NCI-H2107 treated with DMSO at 0.1 percent for 48 hours (cell line): Measurements from ENCODE around the gene DYDC1.
"Not testable (repeated sequence)": the region's sequence is repeated elsewhere in the genome, so short reads cannot be mapped to it uniquely, and the experiment has no call there.

Experiments
- DNase-seq: peaks from one replicate; lab custom pipeline; 2025; ENCODE audit not compliant: unreplicated experiment; lab: John Stamatoyannopoulos, UW

Gene DYDC1

GRCh38 chr10:80344912-80345311 is 11.6 kb downstream of the DYDC1 start:
- DNase-seq, result no peak

GRCh38 chr10:80344276-80344675 is 12.3 kb downstream of the DYDC1 start:
- no peak for DNase-seq

DNA sequence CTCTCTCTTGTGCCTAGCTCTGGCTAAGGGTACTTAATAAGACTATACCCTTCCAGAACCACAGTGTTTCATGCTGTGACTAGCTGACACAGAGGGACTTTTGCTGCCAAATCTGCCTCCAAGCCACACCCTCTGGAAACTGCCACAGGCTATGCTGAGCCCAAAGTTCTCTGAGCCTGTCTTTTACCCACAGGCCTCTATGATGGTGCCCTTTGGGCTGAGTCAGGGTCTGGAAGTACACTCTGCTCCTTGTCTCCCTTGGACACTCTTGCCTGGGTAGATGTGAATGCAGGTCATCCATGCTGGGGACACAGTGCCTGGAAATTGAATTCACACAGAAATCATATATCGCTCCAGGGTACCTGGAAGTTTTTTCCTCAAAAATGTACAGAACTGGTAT is 22.6 kb downstream of the DYDC1 start:
- DNase-seq, result no peak

DNA sequence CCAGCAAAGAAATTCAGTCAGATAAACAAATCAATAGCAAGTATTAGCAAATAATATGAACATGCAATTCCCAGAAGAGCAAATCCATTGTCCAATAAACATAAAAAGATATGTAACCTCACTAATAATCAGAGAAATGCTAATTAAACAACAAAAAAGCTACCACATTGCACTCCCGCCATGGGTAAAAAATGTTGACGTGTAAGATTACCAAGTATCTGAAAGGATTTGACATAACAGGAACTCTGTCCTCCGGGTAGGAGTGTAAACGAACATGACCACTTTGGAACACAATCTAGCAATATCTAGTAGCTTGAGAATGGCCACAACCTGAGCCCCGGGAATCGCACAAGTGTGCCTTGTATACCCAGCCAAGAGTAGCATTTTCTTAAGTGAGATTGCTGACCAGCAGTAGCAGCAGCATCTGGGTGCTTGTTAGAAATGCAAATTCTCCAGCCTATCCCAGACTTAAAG is 31.6 kb downstream of the DYDC1 start:
- DNase-seq, result no peak

- no peak for DNase-seq
These were observed 32.5 kb downstream of the DYDC1 start for GRCh38 chr10:80324086-80324485.

GRCh38 chr10:80323311-80323710 is 33.2 kb downstream of the DYDC1 start:
- no peak for DNase-seq

DNA sequence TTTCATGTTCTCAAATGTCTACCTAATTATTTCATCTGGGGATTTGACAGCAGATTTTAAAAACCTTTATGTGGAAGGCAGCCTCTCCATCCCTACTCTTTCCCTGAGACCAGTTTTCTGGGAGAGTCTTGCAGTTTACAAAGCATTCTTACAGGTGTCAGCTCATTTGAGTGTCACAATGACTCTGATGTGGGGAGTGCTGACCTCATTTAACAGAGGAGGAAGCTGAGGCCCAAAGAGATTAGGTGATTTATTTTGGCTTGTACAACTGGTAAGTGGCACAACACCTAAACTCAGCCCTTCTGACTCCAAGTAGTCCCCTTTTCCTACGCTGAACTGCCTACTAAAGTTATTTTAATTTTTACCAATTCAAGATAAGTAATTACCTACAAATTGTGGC is 33.8 kb downstream of the DYDC1 start:
- DNase-seq, result no peak

DNA sequence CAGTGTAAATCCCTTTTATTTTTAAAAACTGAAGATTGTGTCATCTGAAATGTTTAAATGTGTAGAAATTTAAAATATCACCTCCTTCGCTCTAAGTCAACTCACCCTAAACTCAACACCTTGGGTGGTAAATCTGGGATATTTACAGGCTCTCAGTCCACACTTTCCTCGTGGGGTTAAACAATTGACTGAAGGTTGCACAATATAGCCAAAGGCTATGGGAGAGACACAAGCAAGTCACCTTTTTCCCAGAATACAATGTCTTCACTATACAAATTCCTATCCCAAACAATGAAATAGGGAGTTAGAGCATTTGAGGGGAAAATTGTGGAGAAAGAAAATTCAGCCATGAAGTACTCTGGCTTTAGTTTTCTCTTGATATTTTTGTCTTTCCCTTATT is 34.4 kb downstream of the DYDC1 start:
- no peak for DNase-seq

- DNase-seq, result no peak
These were observed 35.4 kb downstream of the DYDC1 start for GRCh38 chr10:80321183-80321582.

DNA sequence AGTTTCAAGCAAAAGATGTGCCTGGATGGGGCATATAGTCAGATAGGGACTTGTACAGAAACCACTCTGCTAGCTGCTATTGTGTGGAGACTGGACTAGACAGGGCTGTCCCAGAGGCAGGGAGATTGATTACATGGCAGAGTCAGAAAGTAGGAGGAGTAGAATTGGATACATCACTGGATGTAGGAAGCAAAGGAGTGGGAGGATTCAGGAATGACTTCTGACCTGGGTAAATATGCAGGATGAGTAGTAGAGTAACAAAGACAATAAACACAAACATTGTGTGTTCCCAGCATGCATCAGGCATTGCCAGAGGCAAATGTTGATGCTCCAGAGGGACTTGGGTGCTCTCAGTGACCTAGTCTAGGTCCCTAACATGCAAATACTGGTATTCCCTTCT is 36.2 kb downstream of the DYDC1 start:
- DNase-seq, result no peak

DNA sequence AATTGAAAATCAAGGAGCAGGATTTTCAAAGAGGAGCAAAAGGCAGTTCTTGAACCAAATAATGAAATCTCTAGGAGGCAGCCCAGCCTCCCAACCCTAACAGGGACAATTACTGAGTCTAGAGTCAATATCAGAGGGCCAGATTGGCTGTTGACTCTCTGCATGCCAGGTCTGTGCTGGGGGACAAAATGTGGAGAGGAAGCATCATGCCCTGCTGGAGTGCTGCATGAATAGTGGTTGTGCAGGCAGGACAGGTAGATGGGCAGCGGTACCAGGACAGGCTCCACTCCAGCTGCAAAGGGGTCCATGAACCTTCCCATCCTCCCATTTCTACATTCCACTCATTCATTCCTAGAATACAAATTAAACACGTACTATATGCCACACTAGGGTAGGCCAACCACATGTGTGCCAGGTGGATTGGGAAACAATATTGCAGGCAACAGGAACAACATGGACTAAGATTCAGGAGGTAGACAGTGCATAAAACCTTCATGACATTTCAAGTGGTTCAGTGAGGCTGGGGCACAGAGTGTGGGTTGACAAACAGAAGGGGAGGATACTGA is 36.7 kb downstream of the DYDC1 start:
- DNase-seq, result no peak

DNA sequence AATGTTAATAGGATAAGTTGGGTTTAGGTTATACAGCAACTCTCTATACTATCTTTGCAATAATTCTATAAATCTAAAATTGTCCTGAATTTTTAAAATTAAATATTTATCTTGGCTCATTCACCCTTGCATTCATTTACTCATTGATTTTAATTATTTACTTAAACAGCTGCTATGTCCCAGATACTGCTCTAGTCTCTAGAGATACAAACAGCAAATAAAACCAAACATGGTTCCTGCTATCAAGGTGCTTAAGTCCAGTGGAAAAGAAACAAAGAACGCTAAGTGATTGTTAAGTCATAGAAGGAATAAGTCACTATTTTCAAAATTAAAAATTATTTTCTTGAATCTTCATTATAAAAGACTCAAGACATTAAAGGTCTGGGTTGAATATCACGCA is 37.2 kb downstream of the DYDC1 start:
- DNase-seq, result no peak

DNA sequence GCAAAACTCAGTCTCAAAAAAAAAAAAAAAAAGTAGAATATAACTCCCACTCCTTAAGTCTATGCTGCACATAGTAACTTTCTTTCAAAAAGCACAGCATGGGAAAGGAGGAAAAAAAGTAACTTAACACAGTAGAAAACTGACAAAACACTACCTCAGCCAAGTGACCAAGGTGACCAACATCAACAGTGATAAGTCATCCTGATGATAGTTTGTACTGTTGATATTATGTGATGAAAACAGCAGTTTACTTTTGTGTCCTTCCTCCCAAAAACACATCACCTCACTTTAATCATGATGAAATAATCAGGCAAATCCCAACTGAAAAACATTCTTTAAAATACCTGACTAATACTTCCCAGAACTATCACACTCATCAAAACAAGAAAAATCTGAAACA is 37.8 kb downstream of the DYDC1 start:
- DNase-seq, result no peak

- DNase-seq, result no peak
These were observed 41.2 kb downstream of the DYDC1 start for GRCh38 chr10:80315391-80315790.

GRCh38 chr10:80313523-80313922 is 43.0 kb downstream of the DYDC1 start:
- DNase-seq, result no peak

GRCh38 chr10:80305989-80306388 is 50.6 kb downstream of the DYDC1 start:
- not testable (repeated sequence) for DNase-seq

- DNase-seq, result no peak
These were observed 59.6 kb downstream of the DYDC1 start for GRCh38 chr10:80296942-80297341.

GRCh38 chr10:80292607-80293239 is 63.8 kb downstream of the DYDC1 start:
- no peak for DNase-seq

- DNase-seq, result no peak
These were observed 65.9 kb downstream of the DYDC1 start for GRCh38 chr10:80290474-80291220.

DNA sequence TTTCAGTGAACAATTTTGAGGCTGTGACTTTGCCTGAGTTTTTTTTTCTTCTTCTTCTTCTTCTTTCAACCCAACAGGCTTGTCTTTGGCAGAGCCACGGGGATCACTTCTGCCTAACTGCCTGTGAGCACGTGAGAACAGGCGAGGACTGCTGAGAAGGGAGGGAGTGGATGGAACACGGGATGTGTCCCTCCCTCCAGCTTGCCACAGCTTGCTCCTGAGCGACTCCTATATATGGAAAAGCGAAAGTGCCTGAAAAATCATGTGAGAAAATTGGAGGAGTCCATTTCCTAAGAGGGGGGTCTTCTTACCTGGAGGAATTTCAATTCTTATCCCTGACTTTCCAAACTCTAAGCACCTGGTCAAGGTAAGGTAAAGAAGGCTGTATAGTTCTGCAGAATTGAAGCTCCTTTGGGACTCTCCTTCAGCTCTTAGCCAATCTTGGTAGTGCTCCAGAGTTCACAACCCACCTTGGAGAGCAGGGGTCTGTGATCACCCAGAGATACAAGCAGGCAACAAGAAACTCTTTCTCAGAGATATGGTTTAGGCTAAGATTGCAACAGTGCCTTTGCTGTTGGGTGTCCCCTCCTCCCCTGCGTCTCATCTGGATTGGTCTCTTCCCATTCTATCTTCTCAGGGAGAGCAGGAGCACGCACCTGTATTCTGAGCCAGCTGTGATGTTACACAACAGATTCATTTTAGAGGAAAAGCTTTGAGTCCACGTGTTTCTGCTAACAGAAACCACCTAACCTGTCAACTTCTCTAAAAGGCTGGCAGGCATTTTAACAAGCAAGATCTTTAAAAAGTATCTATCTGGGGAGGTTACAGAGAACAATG is 66.9 kb downstream of the DYDC1 start, which contains the start of gene MAT1A:
TSS of gene MAT1A (minus strand) at position 208 of the 837 bp plus-strand sequence. CDS start 235 bp downstream, outside the sequence.
- peak; percentile 56 for DNase-seq

- DNase-seq, result no peak
These were observed 67.7 kb downstream of the DYDC1 start for GRCh38 chr10:80288849-80289248.
